ENCODE data around the gene INIP.
A peak's percentile ranks its signal among the peaks of the same experiment; 100 is the strongest.

The INIP gene, protein sequence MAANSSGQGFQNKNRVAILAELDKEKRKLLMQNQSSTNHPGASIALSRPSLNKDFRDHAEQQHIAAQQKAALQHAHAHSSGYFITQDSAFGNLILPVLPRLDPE

DNA sequence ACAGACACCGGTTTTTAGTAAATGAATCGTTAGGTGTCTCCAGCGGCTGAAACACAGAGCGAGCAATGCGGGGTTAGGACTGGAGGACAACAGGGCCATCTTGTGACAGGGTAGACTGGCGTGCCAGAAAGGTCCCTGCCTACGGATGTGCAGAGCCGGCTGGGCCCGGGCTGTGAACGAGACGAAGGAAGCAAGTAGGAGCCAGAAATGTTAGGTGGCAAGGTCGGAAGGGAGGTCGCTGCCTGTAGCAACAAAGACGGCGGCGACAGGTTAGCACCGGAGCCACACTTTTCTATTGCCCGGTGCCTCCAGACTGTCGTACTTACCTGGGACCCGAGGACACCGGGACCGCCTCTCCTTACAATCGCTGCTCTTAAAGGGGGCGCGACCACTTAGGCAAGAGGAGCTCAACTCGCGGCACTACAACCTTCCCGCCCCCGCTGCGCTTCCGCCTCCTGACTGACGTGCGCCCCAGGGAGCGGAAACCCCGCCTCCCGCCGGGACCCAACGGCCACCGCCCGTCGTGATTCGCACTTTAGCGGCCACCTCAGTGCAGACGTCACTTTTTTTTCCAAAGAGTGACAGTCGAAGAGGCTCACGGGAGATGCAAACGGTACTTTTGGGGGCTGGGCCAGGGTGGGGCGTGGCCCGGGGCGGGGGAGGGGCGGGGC is at the start of gene INIP:
Gene INIP, minus strand, starts transcription at position 457 of the 671 bp plus-strand sequence. CDS start 1,632 bp downstream, outside the sequence.
- peak; percentile 95 for DNase-seq (ENCODE audit: low read depth in 2 of 2)

DNA sequence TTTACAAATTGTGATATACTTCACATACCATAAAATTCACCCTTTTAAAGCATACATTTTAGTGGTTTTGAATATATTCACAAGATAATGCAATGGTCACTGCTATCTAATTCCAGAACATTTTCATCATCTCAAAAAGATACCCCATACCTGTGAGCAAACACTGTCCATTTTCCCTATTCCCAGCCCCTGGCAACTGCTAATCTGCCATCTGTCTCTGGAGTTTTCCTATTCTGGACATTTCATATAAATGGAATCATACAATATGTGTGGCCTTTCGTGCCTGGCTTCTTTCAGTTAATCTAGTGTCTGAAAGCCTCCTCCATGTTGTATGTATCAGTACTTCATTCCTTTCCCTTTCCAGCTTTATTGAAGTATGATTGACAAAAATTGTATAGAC is 47.4 kb upstream of the INIP start:
- DNase-seq (ENCODE audit: low read depth in 2 of 2), result no peak

DNA sequence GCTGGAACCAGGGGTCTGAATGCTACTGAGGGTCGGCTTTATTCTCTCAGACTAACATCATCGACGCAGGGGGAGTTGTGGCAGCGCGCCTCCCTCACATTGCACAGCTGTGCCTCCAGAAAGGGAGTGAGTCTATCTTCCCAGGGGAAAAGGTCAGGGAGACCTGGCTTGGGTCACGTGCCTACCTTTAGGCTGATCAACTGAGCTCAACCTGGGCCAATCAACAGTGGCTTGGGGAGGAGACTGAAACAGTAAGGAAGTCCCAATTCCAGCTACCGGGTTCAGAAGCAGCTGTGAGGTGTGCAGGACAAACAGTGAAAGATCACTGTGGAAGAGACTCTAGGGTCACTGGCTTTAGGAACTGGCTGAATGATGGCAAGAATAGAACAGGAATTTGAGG is 46.9 kb upstream of the INIP start:
- DNase-seq (ENCODE audit: low read depth in 2 of 2), result no peak

DNA sequence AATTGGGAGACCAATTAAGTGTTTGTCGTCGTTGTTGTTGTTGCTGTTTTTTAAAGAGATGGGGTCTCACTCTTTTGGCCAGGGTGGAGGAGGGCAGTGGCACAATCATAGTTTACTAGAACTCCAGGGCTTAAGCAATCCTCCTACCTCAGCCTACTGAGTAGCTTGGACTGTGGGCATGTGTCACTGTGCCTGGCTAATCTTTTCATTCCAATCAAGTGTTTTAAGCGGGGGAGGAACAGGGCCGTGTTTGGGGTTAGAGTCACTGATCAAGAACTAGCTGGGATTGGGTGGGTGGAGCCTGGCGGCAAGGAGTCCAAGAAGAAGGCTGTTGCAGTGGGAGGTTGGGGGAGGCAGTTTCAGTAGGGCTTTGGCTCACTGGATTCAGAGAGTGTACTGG is 46.4 kb upstream of the INIP start:
- no peak for DNase-seq (ENCODE audit: low read depth in 2 of 2)

DNA sequence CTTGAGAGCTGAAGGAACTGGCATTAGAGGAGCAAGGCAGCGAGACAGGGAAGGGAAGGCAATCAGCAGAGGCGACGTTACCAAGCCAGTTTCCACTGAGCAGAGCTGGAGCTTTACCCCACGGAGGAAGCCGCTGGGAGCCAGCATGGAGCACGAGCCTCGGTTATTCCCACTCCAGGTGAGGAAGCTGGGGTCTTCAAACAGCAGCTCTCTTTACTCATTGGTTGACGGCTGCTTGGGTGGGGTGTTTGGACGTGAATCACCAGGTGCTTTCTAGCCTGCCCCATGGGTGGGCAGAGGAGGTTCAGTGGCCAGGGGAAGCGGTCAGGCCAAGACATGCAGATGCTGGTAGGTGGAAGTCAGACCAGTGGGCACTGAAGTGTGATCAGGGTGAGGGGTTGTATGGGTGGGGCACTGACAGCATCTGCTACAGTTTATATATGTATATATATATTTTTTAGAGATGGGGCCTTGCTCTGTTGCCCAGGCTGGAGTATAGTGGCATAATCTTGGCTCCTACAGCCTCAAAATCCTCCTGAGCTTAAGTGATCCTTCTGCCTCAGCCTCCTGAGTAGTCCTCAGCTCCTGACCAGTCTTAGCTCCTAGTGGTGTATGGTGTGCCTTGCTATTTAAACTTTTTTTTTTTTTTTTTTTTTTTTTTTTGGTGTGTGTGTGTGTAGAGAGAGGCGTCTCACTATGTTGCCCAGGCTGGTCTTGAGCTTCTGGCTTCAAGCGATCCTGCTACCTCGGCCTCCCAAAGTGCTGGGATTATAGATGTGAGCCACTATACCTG is 45.0 kb upstream of the INIP start:
- DNase-seq (ENCODE audit: low read depth in 2 of 2), result no peak

DNA sequence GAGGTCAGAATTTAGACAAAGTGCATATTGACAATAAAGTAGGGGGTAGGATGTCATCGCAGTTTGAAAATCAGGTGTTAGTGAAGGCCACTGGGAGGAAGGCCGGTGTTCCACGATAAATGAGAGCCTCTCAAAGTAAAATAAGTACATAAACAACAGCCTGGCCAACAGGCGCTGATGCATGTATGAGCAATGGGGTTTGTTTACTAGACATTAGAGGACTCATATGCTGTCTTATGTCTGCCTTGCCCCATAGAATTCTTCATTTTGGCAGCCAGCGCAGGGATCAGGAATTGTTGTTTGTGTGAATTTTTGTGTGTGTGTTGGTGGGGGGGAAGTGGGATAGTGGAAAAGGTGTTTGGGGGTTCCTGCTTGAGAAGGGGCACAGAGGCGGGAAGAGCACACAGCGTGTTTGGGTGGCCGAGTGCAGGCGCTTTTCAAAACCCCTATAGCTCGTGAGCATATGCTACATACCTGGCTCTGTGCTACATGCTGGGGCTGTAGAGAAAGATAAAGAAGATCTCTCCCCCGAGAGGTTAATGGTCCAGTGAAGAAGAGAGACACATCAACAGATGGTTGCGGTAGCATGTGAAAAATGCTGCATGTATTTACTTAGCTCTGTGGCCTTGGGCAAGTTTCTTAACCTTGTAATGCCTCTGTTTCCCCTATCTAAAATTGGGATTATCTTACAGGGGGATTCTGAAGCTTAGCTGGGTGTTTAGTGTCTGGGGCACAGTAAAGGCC is 44.2 kb upstream of the INIP start:
- no peak for DNase-seq (ENCODE audit: low read depth in 2 of 2)

DNA sequence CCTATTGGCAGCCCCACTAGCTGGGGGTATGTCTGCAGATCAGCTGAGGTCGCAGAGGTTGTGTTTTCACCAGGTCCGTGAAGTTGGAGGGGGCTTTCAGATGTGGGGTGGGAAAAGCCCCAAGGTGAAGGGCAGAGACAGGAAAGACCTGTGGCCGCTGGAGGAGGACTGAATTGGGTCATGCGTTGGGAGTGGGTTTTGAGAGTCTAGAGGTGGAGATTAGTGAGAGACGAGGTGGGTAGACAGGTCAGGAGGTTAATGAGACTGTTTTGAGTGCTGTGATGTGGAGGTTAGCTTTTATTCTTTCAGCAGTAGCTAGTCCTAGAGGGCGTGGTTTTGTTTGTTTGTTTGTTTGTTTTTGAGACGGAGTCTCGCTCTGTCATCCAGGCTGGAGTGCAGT is 42.9 kb upstream of the INIP start:
- DNase-seq (ENCODE audit: low read depth in 2 of 2), result no peak

DNA sequence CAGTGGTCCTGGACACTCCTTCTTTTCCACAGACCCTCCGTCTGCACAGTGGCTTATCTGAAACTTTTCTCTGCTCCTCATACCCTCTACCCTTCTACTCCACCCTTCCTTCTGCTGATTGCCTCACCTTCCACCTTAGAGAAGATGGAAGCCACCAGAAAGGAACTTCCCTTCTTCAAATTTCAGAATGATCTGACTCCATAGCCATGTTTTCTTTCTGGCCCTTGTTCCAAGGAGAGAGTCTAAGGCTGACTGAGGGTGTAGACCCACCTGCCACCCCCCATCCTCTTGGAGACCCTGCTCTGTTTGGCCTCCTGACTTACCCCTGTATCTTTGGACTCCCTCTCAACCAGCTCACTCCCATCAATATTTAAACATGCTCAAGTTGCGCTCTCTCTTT is 40.0 kb upstream of the INIP start:
- DNase-seq (ENCODE audit: low read depth in 2 of 2), result no peak

DNA sequence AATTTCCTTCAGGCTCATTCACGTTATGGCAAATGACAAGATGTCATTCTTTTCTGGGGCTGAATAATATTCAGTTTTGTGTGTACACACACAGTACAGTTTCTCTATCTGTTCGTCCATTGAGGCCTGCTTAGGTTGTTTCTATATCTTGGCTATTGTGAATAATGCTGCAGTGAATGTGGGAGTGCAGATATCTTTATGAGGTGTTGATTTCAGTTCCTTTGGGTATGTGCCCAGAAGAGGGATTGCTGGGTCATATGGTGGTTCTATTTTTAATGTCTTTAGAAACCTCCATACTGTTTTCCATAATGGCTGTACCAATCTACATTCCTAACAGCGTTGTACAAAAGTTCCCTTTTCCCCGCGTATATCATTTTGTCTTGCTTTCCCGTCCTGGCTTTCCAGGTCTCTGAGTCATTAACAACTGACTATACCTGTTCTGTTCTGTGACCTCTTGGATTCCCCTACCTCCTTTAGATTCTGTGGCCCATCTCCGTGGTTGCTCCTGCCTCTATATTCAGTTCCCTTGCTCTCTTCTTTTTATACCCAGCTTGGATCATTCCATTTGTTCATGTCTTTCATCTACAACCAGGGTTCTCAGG is 39.5 kb upstream of the INIP start:
- DNase-seq (ENCODE audit: low read depth in 2 of 2), result no peak

DNA sequence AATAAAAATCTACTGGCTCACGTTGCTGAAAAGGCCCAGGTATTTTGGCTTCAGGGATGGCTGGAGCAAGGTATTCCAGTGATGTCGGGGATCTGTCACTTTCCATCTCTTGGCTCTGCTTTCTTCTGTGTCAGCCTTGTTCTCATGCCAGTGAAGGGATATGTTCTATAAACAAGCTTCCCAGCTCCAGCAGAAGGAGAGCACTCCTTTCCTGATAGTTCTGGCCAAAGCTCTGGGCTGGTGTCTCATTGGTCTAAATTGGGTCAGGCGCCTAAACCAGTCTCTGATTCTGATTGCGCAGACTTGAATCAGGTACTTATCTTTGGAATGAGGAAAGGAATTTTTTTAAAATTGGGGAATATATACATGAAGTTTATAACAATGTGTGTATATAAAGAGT is 37.8 kb upstream of the INIP start:
- no peak for DNase-seq (ENCODE audit: low read depth in 2 of 2)

DNA sequence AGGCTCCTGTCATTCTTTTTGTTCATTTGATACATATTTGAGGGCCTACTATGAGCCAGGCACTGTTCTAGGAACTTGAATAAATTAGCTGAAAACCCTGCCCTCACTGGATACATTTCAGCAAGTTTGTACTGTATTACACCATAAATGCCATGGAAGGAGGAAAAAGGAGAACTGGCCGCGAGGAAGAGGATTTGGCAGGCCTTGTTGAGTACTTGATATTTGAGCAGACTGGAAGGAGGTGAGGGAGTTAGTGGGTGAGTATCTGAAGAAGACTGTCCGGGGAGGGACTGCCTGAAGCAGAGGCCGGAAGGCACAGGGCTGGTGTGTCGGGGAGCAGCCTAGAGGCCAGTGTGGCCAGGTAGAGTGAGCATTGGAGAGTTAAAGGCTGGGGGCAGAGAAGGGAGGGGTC is 37.1 kb upstream of the INIP start:
- no peak for DNase-seq (ENCODE audit: low read depth in 2 of 2)

DNA sequence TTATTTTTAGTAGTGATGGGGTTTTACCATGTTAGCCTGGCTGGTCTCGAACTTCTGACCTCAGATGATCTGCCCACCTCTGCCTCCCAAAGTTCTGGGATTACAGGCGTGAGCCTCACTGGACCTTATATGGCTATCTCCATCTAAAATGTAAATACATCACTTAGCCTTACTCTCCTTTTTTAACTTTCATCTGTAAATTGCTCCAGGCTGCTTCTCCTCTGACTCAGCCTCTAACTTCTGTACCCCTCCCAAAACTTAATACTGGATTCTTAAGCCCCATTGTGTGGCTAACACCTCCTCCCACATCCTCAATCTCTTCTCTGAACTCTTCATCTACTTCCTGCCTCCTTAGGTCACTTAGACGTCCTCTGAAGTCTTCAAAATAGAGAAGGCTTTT is 36.7 kb upstream of the INIP start:
- DNase-seq (ENCODE audit: low read depth in 2 of 2), result no peak

DNA sequence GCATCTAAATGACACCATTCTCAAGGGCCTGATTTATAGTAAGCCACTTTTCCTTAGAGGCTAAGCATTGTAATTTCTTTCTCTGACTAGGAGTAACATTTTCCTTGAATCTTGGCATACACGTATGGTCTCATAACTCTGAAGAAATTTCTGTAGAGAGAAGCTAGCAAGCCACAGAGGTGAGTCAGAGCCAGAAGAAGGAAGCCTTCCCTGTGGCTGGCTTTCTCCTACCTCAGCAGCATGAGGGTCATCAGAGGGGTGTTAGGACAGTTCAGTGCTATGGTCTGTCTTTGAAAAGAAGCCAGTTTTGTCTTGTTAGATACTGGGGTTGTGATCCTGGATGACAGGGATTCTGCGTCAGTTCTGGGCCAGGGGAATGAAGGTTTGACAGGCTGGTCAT is 35.8 kb upstream of the INIP start:
- DNase-seq (ENCODE audit: low read depth in 2 of 2), result no peak

DNA sequence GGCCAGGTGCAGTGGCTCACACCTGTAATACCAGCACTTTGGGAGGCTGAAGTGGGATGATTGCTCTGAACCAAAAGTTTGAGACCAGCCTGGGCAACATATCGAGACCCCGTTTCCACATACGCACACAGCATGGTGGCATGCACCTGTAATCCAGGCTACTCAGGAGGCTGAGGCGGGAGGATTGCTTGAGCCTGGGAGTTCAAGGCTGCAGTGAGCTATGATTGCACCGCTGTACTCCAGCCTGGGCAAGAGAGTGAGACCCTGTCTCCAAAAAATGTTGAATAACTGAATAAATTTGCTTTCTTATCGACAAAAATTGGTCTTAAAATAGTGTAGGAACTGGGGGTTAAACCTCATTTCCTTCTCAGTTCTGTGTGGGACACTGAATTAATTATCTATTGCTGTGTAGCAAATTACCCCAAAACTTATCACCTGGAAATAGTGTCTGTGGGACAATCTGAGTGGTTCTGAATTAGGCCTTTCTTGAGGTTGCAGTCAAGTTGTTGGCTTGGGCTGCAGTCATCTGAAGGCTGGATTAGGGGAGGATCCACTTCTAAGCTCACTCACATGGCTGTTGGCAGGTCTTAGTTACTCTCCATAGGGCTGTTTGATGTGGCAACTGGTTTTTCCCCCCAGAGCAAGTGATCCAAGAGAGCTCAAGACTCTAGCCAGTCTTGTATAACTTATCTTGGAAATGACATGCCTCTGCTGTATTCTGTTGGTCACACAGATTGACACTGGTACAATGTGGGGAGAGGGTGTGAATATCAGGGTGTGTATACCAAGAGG is 34.6 kb upstream of the INIP start:
- no peak for DNase-seq (ENCODE audit: low read depth in 2 of 2)

DNA sequence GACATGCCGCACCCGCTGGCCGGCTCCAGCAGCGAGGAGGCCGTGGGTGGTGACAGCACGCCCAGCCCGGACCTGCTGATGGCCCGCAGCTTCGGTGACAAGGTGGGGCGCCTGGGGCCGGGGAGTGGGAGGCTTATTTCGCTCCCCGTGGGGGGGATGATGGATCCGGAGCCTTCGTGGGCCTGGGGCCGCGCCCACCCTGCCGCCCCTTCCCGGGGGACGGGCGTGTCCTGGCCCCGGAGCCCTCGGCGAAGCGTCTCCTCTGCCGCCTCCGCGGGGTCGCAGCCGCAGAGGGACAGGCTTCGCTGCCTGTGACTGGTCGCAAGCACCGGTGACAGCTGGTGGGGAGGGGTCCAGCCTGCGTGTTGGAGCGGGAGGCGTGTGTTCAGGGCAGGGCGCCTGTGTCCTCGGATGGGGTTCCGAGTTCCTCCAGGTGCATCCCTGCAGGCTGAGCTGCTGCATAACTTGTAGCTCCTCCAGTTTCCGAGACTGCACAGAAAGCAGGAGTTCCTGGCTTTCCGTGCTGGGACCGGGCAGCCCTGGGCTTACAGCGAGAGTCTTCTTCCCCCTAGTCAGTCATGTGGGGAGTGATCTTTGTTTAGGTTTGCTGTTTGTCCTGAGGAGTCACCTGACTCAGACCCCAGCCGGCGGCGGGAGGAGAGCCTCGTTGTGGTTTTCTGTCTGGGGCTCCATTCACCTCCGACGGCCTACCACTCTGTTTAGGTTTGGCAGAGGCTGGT is 33.3 kb upstream of the INIP start:
- peak in 1 of 2 donors; percentile 14 for DNase-seq (ENCODE audit: low read depth in 2 of 2)

DNA sequence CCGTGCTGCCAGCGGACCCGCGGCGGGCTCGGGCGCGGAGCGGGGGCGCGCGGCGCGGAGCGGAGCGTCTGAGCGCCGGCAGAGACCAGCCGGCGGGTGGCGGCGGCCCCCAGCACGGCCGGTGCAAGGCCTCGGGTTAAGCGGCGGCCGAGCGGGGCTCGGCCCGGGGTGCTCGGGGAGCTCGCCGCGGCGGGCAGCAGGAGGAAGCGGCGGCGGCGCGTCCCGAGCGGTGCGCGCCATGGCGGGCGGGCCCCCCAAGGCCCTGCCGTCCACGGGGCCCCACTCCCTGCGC is 32.8 kb upstream of the INIP start:
- DNase-seq (ENCODE audit: low read depth in 2 of 2), result no peak

DNA sequence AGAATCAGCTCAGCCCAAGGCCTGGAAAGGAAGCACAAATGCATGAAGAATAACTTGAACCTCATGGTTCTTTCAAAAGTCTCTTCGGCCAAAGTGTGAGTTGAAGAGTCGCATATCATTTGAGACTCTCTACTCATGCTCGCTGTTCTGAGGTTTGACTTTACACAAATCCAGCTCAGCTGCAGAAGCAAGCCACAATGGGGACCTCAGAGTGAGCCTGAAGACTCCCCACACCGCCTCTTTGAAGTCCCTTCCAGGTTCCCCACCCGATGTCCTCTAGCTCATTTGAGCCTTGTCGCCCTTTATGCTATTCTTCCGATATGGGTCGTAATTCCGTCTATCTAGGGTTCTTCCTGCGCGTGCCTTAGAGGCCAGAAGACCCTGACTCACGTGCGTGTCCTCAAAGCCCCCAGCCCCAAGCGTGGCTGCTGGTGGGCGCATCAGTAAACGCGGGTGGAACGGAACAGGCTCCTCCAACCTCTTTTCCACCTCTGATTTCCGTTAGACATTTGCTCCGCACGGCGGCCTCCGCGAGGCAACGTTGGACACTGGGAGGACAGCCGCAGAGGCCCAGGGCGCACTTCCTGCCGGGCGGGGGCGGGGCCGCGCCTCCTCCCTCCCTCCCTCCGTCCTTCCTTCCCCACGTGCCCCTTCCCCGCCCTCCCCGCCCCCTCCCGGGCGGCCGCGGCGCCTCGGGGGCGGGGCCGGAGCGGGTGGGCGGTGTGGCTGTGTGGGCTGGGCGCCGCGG is 32.3 kb upstream of the INIP start, which contains the start of gene SNX30:
Gene SNX30, plus strand, starts transcription at position 745 of the 748 bp plus-strand sequence. CDS start 242 bp downstream, outside the sequence.
- DNase-seq (ENCODE audit: low read depth in 2 of 2), result peak; percentile 59 to 67

DNA sequence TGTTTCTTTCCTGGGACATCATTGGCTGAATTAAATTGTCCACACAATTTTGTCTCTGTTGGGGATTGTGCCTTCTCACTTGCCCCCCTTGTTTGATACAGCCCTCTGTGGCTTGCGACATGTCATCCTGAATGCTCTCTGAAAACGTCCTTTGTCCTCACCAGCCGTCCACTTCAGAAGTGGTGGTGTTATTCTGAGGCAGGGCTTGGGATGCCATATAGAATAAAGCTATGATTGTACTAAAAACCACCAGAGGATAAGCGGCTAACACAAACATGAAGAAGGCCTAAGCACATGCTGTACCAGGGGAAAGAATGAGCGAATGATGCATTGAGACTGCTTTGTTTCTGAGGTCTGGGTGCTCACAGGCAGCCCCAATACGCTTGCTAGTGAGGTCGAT is 29.2 kb upstream of the INIP start:
- DNase-seq (ENCODE audit: low read depth in 2 of 2), result no peak

DNA sequence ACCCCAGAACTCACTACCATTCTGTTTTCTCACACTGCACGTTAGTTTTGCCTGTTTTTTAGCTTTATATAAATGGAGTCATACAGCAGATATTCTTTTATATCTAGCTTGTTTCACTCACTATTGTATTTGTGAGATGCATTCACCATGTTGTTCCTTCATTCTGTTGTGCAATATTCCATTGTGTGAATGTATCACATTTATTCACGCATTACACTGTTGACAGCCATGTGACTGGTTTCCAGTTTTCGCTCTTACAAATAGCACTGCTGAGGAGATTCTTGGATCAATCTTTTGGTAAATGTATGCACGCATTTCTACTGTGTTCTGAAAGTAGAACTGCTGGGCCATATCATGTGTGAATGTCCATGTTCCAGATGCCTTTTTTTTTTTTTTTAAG is 26.3 kb upstream of the INIP start:
- DNase-seq (ENCODE audit: low read depth in 2 of 2), result no peak
